Middle frontal gyrus (tissue), 1 donor: Measurements from ENCODE around the gene ARMC6.
"Not testable (repeated sequence)": the region's sequence is repeated elsewhere in the genome, so short reads cannot be mapped to it uniquely, and the experiment has no call there.

ENCODE experiments used
- DNase-seq: peaks from one replicate; pipeline ENCODE4 v3.0.0-alpha.2; 2015; ENCODE audit warnings: low spot score; ENCODE audit errors: extremely low spot score

ARMC6 gene

GRCh38 chr19:19106938-19107337, 73.5 kb downstream of the ARMC6 start:
- not testable (repeated sequence) for DNase-seq

GRCh38 chr19:19107654-19108053, 74.3 kb downstream of the ARMC6 start:
- DNase-seq, result no peak
